ENCODE results near the gene USP22.

DNA sequence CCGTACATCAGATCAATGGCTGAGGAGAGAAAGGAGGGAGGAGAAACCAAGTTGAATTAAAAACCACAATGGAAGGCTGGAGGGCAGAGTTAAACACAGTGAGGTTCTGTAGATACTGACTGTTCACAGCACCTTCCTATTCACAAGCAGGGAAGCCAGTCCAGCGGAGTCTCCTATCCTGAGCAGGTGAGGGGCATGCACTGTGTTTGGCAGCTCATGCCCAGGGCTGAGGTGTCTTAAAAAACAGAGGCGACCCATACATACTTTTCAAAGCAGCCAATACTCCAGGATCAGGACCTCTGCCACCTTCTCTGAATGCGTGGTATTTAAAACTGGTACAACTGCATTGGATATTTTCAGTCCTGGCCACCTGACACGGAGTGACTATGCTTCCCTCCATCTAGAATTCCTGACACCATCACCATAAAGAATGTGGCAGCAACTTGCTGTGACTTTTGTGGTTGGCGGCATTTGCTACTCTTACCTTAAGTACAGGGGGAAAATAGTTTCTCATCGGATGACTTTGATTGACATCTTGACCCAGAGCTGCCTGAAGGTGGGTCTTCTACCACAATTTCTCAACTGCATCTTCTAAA is 21.5 kb downstream of the USP22 start:
- TF ChIP-seq, protein P1, sequence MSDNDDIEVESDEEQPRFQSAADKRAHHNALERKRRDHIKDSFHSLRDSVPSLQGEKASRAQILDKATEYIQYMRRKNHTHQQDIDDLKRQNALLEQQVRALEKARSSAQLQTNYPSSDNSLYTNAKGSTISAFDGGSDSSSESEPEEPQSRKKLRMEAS (IDR thresholded peaks at IDR 0.05; ENCODE audit: insufficient read depth, insufficient read length): no peak
- TF ChIP-seq, protein P2, sequence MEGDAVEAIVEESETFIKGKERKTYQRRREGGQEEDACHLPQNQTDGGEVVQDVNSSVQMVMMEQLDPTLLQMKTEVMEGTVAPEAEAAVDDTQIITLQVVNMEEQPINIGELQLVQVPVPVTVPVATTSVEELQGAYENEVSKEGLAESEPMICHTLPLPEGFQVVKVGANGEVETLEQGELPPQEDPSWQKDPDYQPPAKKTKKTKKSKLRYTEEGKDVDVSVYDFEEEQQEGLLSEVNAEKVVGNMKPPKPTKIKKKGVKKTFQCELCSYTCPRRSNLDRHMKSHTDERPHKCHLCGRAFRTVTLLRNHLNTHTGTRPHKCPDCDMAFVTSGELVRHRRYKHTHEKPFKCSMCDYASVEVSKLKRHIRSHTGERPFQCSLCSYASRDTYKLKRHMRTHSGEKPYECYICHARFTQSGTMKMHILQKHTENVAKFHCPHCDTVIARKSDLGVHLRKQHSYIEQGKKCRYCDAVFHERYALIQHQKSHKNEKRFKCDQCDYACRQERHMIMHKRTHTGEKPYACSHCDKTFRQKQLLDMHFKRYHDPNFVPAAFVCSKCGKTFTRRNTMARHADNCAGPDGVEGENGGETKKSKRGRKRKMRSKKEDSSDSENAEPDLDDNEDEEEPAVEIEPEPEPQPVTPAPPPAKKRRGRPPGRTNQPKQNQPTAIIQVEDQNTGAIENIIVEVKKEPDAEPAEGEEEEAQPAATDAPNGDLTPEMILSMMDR (IDR thresholded peaks at IDR 0.05; ENCODE audit: extremely low read depth in 1 of 2, insufficient read depth in 1 of 2, low read depth in 1 of 2, low read length in 2 of 2): no peak
- TF ChIP-seq EZH2 (IDR thresholded peaks at IDR 0.05; ENCODE audit: borderline replicate concordance, low read depth, low read length, severe bottlenecking) (no peak), POLR2A (IDR thresholded peaks at IDR 0.05; ENCODE audit: low read depth, low read length) (no peak), POLR2AphosphoS5 (IDR thresholded peaks at IDR 0.05; ENCODE audit: insufficient read depth, low read depth, low read length) (no peak), GATA2 (IDR thresholded peaks at IDR 0.05; ENCODE audit: insufficient read depth, insufficient read length, low read depth, low read length) (no peak), MYC (IDR thresholded peaks at IDR 0.05; ENCODE audit: low read depth, low read length) (no peak), JUN (IDR thresholded peaks at IDR 0.05; ENCODE audit: borderline replicate concordance, insufficient read depth, insufficient read length, low read depth) (no peak), FOS (IDR thresholded peaks at IDR 0.05; ENCODE audit: borderline replicate concordance, insufficient read depth, low read length) (no peak)
